HUDEP-2 (cell line): ENCODE data around the gene MBNL2.

Experiments used
- DNase-seq, 76 experiments: peaks; one replicate each; lab custom pipeline; 2025; ENCODE audit not compliant: unreplicated experiment in 76 of 76; lab: John Stamatoyannopoulos, UW

MBNL2 gene

DNA sequence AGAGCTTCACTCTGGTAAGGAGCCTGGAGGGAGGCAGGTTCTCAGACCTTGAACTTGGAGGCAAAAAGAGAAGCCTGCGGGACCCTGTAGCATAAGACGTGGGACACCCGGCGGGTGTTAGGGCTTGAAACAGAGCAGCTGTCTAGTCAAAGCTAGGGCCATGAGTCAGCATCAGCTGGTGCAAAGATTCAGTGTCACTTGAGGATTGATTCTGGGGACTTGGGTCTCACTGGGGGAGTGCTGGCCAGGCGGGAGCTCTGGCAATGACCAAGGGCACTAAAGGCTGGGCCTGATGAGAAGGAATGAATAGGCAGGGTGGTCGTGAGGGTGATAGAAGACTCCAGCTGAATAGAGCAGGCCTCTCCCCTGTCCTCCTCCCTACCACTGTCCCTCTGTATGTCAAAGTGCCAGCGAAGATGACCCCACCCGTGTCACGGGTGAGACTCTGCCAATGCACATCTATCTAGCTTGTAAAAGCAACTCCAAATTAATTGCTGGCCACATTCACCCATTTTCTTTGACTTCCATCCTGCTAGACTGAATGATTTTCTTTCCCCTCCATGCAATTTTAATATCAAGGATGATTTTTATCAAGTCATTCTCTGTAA lies 97.1 kb downstream of the MBNL2 start:
- peak in 40 of 76 experiments; percentile 4 to 61 (median 24) for DNase-seq

DNA sequence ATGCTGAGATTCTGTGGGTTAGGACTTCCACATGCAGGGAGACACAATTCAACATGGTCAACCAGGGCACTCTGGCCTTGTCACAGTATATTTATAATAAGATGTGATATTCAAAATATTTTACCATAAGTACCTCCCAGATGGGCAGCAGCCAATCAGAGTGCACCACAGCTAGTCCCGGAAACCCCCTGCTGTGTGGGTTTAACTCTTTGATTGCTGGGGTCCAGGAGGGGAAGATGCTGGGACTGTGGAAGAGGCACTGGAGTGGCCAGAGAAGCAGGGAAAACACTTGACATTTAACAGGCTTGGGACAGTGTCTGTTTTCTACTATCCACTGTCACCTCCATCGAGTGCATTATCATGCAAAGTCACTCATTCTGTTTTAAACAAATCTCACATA lies 99.0 kb downstream of the MBNL2 start:
- DNase-seq = no peak

DNA sequence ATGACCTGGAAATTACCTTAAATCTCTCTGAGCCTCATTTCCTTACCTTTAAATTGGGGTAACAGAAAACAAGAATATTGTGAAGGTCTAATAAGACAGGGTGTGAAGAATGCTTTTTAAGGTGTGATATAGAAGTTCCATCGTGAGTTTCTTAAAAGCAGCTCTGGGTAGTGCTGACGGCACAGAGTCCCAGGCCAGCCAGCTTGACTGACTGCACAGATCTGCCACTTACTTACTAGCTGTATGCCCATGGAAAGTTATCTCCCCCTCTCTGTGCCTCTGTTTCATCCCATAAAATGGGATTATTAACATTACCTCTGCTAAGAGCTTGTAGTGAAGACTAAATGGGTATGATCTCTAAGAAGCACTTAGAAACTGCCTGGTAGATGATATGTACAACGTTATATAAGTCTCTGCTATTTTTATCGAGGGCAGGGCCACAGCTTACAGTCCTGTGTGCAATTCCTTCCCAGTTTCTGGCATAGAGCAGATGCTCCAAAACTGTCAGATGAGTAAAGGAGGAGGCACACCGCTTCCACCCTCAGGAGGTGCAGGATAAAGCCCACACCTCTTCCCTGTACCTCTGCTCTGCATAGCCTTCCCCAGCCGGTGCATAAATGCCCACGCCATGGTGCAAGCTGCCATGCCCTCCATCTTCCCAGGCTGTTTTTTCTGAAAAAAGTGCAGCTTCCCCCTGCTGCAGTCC lies 99.6 kb downstream of the MBNL2 start:
- DNase-seq = no peak

DNA sequence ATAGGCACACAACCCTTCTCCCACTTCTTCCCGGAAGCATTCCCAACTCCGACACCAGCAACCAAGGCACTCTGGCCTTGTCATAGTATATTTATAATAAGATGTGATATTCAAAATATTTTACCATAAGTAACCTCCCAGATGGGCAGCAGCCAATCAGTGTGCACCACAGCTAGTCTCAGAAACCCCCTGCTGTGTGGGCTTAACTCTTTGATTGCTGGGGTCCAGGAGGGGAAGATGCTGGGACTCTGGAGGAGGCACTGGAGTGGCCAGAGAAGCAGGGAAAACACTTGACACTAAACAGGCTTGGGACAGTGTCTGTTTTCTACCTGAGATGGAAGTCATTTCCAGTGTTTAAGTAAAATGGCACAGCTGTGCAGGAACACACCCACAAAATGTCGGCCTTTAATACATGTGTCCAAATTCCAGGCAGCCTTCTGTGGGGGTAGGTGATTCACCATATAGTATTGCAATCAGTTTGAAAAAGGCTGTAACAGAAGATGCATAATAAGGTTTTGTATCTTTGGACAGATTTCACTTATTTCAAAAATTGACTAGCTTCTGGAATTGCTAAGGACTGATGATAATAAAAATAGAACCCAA lies 100.7 kb downstream of the MBNL2 start:
- no peak for DNase-seq

DNA sequence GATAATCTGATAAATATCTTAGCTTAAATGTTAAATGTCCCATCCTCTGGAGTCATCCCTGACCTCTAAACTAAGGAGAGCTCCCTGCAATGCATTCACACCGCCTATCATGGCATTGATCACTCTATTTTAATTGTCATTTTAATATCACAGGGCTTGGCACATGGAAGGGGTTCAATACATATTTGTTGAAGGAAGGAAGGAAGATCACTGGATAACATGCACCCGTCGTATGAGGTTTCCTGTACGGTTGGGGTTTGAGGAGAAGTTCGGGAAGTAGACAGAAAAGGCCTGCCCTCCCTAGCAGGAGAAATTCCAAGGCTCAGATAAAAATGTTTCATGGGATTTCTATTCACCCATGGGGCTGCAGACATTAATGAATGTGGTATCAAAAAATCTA lies 102.0 kb downstream of the MBNL2 start:
- DNase-seq = no peak

DNA sequence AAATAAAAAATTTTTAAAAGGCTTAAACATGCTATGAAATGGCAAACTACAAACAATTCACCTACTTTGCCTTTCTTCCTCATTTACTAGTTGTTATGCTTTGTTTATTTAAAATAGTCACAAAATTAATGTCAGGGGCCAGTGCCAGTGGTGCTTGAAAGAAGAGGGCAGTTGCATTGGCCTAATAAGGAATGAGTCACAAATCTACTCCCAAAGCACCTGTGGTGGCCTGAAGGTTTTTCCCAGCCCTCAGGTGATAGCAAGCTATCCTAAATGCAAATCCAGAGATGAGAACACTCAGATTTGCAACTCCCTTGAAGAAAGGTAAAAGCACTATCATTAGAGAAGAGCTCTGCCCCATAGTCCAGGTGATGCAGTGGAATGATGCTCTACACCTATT lies 103.6 kb downstream of the MBNL2 start:
- DNase-seq = no peak

DNA sequence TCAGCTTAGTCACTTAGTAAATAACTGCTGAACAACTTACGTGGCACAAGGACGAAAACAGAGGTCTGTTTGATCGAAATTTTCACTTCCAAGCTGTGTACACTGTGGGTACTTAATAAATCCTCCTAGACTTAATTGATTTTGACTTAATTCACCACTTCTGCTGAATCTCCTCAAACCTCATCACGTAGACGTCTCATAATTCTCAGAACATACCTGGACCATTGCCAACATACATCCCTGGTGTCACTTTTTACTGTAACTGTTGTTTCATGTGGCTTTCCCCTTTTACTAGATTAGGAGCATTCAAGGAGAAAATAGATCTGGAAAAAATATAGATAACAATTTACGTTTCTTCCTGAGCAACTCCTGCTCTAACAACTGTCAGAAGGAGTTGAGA lies 105.0 kb downstream of the MBNL2 start:
- DNase-seq = peak in 34 of 76 experiments; percentile 4 to 82 (median 48)

DNA sequence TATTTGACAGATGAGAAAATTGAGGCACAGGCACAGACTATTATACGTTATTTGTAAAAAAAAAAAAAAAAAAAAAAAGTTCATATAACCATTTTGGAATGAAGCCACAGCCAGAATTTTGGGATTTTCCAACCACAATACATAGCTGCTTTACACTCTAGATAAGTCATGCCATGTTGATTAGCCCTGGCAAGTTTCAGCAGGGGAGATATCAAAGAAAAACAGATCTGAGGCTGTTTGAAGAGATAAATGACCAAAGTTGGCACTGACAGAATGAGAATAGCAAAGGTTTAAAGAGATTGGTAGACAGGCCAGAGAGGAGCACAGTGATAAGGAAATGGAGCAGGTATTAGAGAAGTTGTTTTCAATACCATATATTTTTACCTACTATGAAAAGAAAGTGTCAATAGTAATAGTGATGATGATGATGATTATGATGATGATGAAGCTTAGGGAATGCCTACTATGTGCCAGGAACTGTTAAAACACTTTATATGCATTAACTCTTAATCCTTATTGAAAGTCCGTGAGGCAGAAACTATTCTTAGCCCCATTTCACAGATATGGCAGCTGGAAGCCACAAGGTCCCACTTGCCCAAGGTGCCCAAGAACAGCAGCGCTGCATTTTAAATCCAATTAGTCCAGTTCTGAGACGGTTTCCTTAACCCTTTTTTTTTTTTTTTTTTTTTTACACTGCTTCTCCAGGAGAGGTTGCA lies 105.5 kb downstream of the MBNL2 start:
- peak in 64 of 76 experiments; percentile 8 to 98 (median 80) for DNase-seq

DNA sequence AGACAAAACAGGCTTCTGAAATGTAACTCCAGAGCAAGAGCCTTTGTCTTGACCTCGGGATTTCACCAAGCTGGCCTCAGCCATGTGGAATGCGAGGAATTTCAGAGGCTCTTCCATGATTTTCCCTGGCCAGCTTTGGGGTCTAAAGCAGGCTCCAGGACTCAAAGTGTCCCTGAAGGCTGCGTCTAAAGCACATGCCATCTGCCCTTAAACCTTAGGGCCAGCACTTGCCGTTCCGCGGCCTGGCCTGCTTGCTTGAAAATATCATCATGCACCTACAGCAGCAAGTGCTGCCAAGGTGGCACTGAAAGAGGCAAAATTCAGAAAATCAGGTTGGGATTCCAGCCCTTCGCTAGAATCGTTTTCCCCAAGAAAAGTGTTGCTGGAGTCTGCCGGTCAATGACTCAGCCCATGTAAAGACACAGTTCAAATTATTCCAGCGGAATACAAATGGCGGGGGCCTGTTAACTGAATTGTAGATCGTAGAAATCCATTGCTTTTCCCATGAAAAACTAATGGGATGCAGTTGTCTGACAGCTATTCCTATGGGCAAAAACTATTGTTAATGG lies 106.2 kb downstream of the MBNL2 start:
- no peak for DNase-seq

DNA sequence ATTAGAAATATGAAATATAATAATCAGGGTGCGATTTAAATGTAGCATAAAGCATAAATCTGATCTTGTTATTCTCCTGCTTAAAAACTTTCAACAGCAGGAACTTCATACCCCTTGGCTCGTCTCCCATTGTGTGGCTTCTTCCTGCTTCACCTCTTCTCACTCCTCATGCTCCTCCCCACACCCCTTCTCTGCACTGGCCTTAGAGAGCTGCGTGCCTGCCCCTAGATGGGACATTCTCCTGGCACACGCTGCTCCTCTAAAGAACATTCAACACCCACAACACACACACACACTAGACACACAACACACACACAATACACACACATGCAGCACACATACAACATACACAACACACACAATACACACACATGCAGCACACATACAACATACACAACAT lies 107.2 kb downstream of the MBNL2 start:
- DNase-seq = peak in 26 of 76 experiments; percentile 1 to 49 (median 22)

DNA sequence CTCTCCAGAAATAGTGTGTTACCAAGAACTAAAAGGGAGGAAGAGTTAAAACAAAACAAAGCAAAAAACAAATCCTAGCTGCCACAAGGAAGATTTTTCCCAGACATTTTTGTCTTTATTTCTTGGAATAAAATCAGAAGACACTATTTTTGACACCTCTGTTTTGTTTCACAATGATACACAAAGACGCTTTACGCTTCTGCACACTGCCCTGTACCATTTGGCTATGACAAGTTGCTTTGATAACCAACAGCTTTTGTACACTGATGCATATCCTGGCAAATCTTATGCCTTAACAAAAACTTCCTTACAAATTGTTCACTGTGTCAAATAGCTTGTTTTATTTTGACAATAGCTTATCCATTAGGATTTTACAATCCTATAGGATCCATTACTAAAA lies 108.3 kb downstream of the MBNL2 start:
- DNase-seq = no peak

DNA sequence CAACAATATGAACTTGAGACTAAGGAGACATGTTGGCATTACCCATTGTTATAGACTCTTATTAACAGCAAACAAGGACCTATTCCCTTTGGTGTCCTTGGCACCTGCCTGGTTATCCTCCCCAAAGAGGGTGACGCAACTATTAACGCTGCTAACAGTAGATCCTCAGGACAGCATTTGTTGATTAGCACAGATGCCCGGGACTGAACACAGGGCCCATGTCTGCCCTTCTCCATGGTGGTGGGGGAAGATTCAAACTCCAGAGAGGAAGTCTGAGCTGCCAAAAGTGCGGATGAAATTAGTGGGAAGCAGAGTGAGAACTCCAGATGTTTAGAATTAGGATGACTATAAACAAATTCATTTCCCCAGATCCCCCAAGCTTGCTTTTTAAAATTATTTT lies 110.6 kb downstream of the MBNL2 start:
- no peak for DNase-seq

DNA sequence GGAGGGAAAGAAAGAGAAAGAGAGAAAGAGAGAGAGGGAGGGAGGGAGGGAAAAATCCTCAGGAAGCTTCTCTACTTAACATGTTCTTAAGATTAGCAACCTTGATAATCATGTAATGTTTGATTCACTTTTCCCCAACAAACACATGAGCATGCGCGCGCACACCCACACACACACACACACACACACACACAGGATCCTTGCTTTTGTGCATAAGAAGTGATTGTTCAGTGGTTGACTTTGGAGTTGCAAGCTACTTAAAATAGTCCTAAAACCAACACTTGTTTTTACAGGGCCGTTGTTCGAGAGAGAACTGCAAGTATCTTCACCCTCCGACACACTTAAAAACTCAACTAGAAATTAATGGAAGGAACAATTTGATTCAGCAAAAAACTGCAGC lies 111.8 kb downstream of the MBNL2 start:
- no peak for DNase-seq

DNA sequence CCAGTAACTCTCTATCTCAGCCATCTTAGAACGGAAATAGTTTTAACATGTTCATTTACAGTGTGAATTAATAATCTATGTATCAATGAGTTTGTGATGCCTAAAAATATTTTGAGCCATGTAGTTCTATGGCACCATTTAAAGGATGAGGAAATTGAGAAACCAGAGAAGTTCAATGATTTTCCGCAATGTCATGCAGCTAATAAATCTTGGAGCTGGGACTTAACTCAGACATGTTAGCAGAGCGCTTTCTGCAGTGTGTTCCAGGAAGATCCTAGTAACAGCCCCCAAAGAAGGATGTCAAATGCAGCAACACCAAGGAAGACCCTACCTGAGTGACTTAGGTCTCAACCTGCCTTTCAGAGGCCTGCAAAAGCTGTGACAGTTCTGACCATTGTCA lies 112.6 kb downstream of the MBNL2 start:
- DNase-seq = no peak

DNA sequence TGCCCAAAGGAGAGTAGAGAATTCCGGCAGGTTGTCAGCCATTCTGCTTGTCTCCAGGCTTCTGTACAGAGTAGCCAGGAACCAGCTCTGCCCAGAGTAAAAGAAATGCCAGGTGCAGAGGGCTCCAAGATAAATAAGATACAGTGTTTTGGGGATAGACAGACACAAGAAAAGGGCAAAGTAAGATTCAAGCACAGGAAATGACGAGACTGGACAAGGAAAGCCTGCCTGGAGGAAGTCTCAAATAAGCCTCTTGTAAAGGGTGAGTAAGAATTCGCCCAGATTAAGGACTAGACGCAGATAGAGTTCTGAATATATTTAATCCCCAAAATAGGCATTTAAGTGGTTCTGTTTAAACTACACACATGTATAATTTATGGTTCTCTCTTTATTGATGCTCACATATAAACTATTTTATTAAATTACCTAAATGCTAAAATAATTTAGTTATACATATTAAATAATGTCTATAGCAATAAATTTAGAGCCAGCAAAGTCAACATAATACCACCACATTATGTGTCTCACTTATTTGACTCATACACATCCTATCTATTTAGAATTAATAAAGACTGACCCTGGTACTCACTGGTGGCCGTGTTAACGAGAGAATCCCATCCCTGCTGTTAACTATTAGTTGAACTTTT lies 113.5 kb downstream of the MBNL2 start:
- no peak for DNase-seq

DNA sequence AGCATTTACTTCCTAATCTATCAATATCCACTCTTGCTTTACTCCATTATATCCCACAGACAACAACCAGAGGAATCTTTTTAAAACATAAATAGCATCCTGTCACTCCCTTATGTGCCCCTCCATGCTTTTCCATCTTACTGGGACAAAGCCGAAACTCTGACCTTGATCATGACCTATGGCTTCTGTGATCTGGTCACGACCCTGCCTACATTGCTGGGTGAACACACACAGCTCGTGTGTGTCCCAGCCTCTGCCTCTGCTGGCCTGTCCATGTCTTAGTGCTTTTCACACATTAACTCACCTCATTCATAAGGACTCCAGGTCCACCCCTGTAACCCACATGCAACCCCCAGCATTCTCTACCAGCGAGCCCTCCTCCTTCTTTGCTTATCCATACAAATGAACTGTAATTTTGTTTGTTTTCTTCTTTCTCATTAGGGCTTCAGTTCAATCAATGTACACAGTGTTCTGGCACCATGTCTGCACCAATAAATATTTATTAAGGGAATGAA lies 115.9 kb downstream of the MBNL2 start:
- no peak for DNase-seq

DNA sequence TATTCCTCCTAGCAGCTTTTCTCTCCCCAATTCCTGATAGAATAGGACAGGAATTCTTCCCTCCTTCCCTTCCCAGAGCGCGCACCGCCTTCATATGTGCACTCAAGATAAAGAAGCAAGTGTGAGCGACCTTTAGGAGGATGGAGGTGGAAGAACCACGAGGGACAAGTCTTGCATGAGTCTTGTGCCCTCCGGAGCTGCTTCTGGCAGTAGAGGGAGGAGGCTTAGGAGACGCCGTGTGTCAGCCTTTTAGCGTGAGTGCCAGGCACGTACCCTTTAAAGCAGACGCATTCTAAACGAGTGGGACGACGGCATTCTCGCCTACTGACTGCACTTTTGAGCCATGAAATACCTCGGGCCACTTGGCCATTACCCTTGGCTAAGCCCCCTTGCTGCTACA lies 116.4 kb downstream of the MBNL2 start:
- DNase-seq = no peak

DNA sequence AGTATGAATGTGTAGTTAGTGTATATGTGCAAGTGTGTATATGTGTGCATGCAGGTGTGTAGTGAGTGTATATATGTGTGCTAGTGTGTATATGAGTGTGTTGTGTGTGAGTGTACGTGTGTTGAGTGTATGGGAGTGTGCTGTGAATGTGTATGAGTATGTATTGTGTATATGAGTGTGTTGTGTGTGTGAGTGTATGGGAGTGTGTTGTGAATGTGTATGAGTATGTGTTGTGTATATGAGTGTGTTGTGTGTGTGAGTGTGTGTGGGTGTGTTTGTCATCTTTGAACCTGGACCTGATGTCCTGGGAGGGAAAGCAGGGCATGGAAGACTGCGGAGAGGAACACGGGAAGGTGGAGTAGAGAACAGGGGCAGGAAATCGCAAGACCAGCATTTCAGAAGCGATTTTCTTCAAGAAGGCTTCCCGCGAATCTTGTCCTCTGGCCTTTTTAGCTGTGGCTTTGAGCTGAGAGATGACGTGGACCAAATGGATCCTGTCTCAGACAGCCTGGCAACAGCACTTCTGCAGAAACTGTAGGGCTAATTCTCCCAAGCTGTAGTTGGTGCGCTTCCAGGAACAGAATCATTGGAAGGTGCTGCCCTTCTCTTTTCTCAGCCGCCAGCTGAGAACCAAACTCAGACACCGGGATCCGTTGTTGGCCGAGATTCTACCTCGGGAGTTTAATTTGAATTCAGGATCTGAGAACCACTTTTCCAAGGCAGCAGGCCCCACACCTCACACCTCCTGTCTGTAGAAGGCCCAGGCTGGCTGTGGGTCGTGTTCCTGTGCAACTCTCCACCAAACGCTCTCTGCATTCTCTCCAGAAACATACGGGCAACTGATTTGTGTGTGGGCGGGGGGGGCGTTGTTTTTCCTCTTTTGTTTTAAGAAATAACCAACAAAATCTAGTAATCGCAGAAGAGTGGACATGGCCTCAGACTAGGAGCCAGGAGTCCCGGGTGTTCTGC lies 117.2 kb downstream of the MBNL2 start:
- DNase-seq = no peak

DNA sequence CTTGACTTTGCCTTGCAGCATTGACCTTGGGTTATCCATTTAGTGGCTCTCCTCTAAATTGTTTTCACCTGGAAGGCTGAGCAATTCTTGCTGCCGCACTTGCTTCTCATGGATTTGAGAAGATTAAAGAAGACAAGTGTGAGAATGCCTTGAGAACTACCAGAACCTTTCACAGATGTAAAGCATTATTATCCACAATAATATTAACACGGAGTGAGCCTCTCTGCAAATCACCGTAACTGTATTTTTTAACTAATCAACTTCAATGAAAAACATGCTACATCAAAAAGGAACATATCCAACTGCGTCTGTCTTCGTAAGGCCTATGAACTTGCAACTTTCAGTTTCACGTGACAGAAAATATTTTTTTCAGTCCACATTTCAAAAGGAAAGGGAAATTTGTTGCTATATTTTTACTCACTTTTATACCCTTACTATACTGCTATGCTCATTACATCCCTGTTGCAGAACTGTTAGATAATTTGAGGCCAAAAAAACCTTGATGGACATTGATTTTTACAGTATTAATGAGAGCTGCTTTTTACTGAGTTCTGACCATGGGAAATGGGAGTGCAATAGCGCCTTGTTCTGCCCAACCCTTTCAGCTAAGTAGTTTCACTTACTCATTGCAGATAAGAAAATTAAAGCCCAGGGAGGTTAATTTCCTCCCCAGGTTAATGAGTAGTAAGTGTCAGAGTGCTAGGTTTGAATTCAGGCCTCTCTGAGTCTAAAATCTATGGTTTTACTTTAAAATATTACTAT lies 118.0 kb downstream of the MBNL2 start:
- peak in 2 of 76 experiments; percentile 7 to 16 for DNase-seq
